SKM-1 (cell line): ENCODE measurements around the gene COMMD8.

Experiments used
- DNase-seq: peaks from one replicate; lab custom pipeline; 2025; ENCODE audit not compliant: unreplicated experiment; lab: John Stamatoyannopoulos, UW

Gene COMMD8

DNA sequence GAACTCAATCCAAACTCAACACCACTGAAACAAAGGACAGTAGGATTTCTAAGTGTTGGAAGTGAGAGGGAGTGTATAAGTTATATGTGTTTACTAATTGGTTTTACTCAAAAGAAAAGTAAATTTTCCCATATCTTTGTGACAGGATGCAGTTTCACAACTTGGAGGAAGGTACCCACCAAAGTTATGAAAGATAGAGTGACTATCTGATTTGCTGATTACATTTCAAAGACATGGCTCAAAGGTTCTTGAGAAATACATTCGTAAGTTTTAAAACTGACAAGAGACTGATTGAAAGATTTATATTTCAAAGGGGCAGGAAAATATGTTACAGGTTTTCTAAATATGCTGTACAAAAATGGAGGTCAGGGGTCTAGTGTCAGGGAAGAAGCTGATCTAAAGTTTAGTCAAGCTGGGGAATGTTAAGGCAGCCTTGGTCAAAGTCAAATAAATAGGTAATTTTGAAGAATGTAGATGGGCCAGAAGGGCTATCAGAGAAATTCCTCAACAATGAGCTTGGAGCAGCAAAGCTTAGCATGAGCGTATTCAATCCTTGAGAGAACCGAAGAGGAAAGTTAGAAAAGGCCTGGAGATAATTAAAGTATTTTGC, 9.7 kb upstream of the COMMD8 start:
- DNase-seq: no peak

DNA sequence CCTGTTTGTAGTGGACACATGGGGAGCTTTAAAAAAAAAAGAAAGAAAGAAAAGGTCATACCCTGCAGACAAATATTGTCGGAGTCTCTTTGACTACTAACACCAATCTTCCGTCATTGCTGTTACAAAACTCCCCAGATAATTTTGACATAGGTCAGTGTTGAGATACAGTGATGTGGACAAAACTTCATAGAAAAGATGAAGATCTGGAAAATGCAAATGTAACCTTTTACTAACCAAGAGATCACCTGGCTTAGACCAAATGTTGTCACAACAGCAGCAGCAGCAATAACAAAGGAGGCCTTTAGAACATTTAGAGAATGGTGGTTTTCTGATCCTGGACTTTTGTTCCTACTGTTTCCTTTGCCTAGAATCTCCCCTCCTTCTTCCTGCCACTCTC, 8.1 kb upstream of the COMMD8 start:
- DNase-seq: no peak

DNA sequence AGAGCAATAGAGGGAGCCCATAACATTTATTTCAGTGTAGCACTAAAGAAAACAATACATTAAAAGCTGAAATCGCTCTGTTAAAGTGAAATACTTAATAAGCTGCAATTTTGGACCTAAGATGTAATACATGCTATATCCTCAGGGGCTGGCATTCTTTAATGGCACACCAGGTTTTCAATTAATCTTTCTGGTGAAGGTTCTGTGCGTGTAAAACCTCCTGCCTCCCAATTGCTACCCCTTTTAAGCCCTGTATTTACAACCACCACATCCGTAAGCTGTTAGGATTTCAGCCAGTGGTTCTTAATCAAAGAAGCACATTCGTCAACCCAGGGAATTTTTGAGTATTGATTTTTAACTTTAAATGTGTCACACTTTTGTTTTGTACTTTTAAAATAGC, 7.6 kb upstream of the COMMD8 start:
- no peak for DNase-seq

DNA sequence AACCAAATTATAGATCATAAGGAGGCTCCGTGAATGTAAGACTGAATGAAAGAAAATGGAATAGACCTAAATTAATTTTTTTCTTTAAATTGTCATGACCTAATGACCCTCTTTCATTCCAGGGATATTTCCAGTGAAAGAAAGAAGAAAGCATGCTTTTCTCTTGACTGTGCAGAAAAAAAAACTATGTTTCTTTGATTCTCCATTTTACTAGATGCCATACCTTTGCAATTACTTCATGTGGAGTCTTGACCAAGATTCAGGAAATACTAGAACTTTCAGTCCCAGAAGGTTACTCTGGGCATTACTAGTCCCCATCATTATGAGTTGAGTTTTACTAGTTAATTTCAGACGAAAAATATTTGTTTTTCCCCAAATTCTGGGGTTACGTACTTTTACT, 6.4 kb upstream of the COMMD8 start:
- DNase-seq: no peak

DNA sequence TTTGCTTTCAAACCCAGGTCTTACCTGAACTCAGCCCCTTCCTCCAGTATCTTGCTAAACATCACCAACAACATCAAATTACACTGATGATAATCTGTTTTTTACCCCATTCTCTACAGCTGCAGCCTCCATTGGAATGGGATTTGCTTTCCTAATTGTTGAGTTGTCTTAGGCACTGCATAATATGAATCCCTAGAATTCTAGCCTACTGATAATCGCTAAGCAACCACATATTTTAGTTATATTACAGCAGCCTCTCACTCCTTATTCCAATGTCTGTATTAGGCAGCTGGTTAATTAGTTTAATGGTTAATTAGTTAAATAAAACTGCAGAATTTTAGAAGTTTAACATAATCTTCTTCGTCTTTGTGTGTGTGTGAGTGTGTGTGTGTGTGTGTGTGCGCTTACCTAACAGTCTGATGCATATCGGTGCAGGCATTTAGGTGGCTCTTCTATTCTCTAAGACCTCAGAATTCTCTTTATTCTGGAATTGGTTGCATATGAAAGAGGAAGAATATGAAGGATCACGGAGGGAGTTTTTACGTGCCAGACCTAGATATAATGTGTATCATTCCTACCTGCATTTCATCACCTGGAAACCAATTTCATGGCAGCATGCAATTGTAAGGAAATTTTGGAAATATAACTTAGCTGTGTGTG, 5.3 kb upstream of the COMMD8 start:
- DNase-seq: no peak

DNA sequence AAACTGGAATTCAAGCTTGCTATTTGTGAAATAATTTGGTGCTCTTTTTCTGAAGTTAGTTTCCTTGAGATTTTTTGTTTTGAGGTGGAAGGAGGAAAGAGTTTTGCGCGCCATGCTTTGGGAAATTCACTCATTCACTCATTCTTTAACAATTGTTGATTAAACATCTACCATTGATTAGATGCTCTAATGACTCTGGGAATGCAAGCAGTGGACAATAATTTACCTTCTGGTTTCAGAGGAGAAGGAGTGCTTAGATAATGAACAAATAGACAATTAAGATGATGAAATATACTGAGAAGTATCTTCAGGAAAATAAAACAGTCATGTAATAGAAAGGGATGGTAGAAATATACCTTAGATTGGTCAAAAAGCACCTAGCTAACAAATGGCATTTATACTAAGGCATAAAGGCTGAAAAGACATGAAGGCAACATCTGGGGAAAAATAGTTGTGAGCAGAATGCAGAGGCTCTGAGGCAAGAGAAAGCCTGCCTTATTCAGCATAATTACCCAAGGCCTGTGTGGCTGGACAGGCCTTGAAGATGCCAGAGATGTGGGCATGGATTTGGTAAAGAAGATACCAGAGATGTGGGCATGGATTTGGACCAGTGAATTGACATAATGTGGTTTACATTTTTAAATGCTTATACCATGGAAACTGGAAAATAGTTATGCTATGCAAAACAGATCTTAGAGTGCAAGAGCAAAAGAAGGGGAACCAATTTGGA, 2.7 kb upstream of the COMMD8 start:
- no peak for DNase-seq

DNA sequence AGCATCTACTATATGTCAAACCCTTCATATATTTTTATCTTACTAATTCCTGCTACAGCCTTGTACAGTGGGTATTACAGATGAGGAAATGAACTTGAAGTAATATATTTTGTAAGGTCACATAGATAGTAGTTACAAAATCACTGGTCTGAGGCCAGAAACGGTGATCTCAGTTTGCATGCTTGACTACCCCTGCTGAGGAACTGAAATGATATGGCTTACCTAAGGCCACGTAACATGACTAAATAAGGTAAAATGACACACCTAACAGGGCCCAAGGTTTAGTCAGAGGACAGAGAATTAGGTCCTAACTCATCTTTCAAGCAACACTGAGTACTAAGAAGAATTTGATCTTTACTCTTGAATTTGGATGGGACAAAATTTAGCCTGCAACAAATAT, 1.5 kb upstream of the COMMD8 start:
- peak; percentile 57 for DNase-seq

DNA sequence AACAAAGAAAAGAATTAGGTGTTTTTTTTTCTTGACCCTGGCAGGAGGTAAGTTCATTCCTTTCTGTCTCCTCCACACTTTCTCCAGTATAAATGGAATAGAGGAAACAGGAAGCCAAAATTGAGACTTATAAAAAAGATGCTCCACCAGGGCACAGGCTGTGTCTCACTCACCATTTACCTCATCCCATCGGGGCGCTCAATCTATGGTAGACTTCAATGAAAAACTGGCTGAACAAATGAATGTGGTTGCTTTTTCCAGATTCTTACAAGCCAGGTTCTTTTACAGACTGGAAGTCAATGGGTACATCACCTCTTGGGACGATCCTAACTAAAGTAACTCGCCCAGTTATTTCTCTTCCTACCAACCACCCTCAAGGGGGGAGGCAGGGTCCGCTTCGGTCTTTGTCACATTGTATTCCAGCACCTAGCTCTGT, 685 bp downstream of the COMMD8 start:
- DNase-seq: no peak

DNA sequence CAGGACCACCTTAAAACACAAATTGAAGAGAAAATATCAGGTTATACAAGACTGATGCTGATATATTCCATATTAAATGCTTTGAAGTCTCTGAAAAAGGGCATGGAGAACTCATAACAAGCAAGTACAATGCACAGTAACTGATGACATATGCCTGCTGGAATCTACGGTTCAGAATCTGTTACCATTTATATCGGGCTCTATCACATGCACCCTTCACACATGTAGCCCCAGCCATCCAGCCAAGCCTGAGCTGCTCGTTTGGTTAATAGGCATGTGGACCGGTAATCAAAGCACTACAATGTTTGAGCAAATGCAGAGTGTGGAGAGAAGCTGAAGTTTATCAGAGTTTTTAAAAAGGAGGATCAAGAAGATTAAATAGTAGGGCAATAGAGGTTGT, 11.8 kb downstream of the COMMD8 start:
- DNase-seq: no peak

DNA sequence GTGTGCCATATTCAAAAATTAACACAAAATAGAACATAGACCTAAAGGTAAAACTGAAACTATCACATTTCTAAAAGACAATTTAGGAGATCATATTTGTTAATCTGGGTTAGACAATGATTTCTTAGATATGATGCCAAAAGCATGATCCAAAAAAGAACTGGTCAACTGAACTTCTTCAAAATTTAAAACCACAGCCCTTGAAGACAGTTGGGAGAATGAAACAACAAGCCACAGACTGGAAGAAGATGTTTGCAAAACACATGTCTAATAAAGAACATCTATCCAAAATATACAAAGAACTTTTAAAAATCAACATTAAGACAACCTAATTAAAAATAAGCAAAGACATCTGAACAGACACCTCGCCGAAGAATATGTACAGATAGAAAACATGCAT, 19.5 kb downstream of the COMMD8 start:
- peak; percentile 16 for DNase-seq

DNA sequence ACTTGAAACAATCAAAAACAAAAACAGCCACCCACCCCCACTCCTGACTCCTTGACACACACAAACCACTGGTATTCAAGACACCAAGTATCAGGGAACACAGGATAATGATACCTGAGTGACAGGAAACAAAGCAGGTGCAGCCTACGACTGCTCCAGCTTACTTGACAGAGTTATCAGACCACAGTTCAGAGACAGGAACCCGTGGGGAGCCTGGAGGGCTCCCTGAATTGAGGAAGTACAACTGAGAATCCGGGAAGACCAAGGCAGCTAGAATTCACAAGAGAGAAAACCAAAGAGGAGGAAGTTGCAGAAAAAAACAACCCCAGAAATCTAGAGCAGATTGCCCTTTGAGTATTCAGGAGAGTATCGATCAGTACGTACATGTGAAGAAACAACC, 20.5 kb downstream of the COMMD8 start:
- peak; percentile 80 for DNase-seq

DNA sequence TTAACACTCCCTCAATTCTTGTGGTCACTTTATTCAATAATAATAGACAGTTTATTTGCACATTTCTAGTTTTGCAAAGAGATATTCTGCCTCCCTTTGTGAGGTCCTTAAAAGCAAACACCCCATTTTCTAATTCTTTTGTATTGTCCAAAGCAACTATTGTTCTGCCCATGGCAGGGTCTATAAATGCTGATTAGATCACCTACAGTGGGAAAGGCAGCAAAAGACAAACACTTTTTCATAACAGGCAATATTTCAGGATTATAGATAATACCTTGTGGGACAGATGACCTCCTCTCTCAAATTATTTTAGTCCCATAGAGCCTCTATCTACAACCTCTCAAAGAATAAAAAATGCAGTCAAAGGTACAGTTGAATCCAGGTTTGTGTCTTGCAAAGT, 28.6 kb downstream of the COMMD8 start:
- no peak for DNase-seq

DNA sequence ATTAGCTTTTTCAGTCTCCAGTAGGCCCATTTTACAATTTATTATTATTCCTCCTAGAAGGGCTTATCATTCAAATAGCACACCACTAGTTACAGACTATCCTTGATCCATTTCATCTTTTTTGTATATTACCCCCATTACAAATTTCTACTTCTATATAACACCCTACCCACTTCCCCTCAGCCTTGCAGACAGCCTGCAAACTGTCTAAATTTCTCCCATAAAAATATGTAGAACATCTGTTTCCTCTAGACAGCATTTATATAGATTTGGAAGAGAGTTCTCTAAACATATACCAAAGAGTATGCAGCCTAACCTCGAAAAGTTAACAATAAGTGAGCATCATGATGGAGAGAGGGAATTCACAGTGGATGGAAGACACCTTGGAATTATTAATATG, 30.8 kb downstream of the COMMD8 start:
- no peak for DNase-seq

DNA sequence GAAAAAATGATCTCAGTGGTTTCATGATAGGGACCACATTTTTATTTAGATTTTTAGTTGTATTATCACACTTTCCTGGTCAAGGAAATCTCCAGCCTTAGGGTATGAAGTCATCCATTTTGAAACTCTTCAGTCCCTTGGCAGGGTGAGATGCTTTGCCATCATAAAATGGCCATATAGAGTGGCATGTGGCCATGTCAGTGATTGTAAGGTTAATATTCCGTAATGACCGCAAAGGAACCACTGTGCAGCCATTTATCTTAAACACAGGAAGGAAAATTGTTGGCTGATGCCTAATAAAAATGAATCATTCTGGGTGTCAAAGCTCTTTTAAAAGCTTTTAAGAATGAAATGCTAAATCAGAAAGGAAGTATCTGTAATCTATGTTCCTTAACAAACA, 35.6 kb downstream of the COMMD8 start:
- no peak for DNase-seq

DNA sequence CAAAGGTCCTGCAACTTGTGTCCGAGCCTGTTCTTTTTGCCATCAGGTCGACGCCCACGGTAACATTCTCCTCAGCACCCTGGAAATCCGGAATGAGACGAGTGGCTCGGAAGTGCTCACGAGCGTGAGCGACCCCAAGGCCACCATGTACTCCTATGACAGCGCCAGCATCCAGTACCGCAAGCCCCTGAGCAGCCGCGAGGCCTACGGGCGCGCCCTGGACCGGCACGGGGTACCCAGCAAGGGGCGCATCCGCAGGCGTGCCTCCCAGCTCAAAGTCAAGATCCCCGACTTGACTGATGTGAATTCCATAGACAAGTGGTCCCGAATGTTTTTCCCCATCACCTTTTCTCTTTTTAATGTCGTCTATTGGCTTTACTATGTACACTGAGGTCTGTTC, 37.9 kb downstream of the COMMD8 start:
- DNase-seq: no peak

DNA sequence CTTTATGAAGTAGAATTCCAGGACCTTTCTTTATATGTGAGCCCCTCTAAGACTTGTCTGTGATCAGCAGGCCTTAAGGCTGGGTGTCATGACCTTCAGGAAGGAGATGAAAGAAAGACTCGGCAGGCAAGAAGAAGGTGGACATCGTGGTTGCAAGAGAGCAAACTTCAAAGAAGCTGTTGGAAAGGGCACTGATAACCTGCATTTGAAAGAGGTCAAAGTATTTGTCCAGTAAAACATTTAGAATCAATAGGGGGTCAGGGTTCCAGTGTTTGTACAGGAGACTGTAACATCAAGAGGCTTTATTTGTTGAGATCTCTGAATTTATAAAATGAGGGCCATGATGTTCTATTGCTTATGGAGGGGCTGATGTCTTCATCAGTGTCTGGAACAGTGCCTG, 44.2 kb downstream of the COMMD8 start:
- DNase-seq: no peak

DNA sequence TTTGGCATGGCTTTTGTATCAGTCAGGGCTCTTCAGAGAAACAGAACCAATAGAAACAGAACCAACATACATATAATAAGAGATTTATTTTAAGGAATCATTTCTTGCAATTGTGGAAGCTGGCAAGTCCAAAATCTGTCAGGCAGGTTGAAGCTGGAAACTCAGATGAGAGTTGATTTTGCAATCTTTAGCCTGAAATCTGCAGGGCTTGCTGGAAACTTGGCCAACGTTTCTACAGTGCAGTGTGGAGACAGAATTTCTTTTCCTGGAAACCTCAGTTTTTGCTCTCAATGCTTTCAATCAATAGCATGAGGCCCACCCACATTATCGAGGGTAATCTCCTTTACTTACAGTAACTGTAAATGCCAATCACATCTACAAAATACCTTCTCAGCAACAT, 45.4 kb downstream of the COMMD8 start:
- no peak for DNase-seq

DNA sequence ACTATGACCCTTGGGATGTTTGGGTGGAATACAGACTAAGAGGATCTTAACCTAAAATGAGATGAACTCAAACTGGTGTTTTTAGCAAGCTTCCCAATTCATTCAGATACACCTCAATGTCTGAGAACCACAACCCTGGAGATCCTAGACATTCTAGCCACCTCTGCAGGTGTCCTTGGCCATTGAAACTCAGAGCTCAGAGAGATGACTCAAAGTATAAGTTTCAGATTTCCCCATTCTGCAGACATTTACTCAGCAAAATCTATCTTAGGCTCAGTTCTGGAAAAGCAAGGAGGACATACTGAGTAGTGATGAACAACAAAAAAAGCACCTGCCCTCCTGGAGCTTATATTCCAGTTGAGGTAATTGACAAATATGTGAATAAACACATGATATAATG, 47.8 kb downstream of the COMMD8 start:
- no peak for DNase-seq

DNA sequence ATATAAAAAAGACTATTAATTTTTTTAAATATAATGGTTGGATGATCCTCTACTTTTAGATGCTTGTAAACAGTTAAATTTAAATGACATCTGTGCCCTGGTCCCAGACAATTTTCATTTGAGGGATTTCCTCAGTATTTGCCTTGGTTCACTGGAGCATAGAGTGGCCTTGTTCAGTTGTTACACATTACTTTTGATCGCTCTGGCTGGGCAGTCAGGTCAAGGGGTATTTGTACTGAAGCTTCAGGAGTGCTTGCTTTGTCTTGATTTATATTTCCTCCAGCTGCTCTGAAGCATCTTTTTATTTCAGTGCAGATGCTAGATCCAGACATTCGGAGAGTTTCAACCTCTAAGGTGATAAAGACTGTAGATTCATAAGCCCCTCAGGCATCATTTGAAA, 50.0 kb downstream of the COMMD8 start:
- no peak for DNase-seq

DNA sequence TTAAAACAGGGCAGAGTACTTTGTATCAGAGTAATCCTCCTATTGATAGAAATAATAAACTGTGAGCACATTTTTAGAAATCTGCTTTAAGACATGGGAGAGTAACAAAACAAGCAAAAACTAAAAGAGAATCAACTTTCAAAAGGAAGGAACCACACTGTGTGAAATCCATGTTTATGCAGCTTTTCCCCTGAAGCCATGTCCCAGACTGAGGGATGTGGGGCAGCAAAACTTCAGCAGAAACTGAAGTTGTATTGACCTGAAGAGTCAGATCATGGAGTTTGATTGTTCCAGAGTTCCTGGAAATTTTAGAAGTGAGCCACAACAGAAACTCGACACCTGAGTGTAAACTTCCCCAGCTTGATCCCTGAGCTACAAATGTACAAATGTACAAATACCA, 53.2 kb downstream of the COMMD8 start:
- no peak for DNase-seq

DNA sequence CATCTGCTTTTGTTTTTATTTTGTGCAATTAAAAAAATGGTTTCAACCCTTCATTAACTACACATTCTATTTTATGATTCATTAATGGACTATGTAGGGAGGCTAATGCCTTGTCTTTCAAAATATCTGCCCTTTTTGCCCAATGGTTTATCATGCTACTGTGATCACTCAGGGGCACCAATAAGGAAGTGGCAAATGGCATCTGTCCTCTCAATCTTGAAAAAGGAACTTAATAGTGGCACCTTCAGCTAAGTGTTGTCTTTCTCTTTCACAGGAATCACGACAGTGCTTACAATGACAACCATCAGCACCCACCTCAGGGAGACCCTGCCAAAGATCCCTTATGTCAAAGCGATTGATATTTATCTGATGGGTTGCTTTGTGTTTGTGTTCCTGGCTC, 57.1 kb downstream of the COMMD8 start:
- DNase-seq: no peak
